Fibroblast of lung (primary cell): Measurements from ENCODE around the gene AIPL1.

Experiments used
- EZH2 ChIP-seq: IDR thresholded peaks from 2 replicates; pipeline ENCODE4 v1.5.1; 2012; ENCODE audit warnings: low read length, control low read depth, mild to moderate bottlenecking; ENCODE audit errors: missing control alignments
- TF ChIP-seq, protein P1 (sequence below), 2 donors: IDR thresholded peaks in 1 of 2; conservative IDR thresholded peaks in 1 of 2; 1 replicate in 1 of 2; 2 replicates in 1 of 2; pipeline ENCODE4 v1.5.1; 2011 to 2012; ENCODE audit warnings: low read length in 2 of 2, control low read depth in 1 of 2, inconsistent platforms in 1 of 2, low read depth in 1 of 2, mild to moderate bottlenecking in 1 of 2

DNA sequence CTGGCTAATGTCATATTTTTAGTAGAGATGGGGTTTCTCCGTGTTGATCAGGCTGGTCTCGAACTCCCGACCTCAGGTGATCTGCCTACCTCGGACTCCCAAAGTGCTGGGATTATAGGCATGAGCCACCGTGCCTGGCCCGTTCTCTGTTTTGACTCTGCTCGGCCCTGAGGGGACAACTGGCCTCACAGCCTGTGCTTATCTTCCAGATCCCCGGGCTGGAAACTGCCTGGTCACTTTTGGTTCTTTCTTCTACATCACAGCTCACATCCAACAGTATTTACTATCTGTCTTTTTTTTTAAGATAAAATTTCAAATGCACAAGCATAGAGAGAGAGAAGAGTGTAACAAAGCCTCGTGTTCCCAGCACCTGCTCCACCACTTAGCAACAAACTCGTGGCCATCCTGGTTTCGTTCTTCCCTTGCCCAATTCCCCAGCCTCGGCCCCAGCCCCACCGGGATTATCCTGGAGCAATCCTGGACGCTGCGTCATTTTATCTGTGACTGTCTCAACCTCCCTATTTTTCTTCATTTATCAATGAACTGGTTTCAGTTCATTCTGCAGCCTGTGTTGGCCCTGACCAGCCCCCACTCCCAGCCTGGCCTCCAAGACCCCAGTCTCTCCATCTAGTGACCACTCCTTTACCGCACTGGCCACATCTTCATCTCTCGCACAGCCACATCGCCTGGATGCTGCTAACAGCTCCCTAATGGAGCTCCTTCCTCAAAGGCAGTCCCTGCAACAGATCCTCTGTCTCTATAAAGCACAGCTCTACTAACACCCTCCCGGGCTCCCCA is 30.5 kb upstream of the AIPL1 start:
- TF ChIP-seq, protein P1, sequence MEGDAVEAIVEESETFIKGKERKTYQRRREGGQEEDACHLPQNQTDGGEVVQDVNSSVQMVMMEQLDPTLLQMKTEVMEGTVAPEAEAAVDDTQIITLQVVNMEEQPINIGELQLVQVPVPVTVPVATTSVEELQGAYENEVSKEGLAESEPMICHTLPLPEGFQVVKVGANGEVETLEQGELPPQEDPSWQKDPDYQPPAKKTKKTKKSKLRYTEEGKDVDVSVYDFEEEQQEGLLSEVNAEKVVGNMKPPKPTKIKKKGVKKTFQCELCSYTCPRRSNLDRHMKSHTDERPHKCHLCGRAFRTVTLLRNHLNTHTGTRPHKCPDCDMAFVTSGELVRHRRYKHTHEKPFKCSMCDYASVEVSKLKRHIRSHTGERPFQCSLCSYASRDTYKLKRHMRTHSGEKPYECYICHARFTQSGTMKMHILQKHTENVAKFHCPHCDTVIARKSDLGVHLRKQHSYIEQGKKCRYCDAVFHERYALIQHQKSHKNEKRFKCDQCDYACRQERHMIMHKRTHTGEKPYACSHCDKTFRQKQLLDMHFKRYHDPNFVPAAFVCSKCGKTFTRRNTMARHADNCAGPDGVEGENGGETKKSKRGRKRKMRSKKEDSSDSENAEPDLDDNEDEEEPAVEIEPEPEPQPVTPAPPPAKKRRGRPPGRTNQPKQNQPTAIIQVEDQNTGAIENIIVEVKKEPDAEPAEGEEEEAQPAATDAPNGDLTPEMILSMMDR (conservative IDR thresholded peaks at IDR 0.05 in 1 of 2, IDR thresholded peaks at IDR 0.05 in 1 of 2; ENCODE audit: low read depth in 1 of 2, low read length in 2 of 2), result no peak
- no peak for TF ChIP-seq EZH2
